Adipocyte (in vitro differentiated cells): ENCODE results near the gene NSFL1C.

Source experiments
- DNase-seq: peaks from one replicate; pipeline ENCODE4 v3.0.0-alpha.2; 2015; ENCODE audit warnings: low read depth
- H3K27me3 ChIP-seq: replicated peaks from 2 replicates; pipeline ENCODE4 v1.7.0; 2013; ENCODE audit warnings: mild to moderate bottlenecking, low read length, moderate library complexity; ENCODE audit not compliant: control insufficient read depth, insufficient read depth
- H3K36me3 ChIP-seq: 2 replicates; pipeline ENCODE4 v1.7.0; 2013; ENCODE audit warnings: low read length, mild to moderate bottlenecking, moderate library complexity; ENCODE audit not compliant: control insufficient read depth, insufficient read depth, severe bottlenecking
- H3K4me1 ChIP-seq: 2 replicates; pipeline ENCODE4 v1.7.0; 2013; ENCODE audit warnings: mild to moderate bottlenecking, low read length, moderate library complexity; ENCODE audit not compliant: control insufficient read depth, insufficient read depth
- H3K4me3 ChIP-seq: 2 replicates; pipeline ENCODE4 v1.7.0; 2013; ENCODE audit warnings: mild to moderate bottlenecking, low read length, moderate library complexity
- H3K9ac ChIP-seq: 2 replicates; pipeline ENCODE4 v1.7.0; 2013; ENCODE audit warnings: mild to moderate bottlenecking, low read length, moderate library complexity
- H3K9me3 ChIP-seq: 2 replicates; pipeline ENCODE4 v1.7.0; 2013; ENCODE audit warnings: mild to moderate bottlenecking, low read length, moderate library complexity; ENCODE audit not compliant: control insufficient read depth

NSFL1C gene

GRCh38 chr20:1468117-1468624 lies 1.5 kb upstream of the NSFL1C start:
- no peak for DNase-seq
- Histone ChIP-seq H3K36me3 (peaks cover 14% of the 10 kb centered on the region), H3K4me1 (peaks cover 33% of the 10 kb centered on the region), H3K9ac (no peak overlapping the region), H3K27me3 (no peaks in the 10 kb centered on the region), H3K4me3 (no peak overlapping the region), H3K9me3 (no peaks in the 10 kb centered on the region)

- no peak for DNase-seq
- Histone ChIP-seq H3K4me3 (no peak overlapping the region), H3K4me1 (peaks cover 33% of the 10 kb centered on the region), H3K27me3 (no peaks in the 10 kb centered on the region), H3K9ac (no peak overlapping the region), H3K36me3 (peaks cover 19% of the 10 kb centered on the region), H3K9me3 (no peaks in the 10 kb centered on the region)
Measured at GRCh38 chr20:1467355-1468116, 887 bp upstream of the NSFL1C start.

GRCh38 chr20:1467082-1467354 lies 369 bp upstream of the NSFL1C start:
- DNase-seq, result no peak
- H3K36me3 ChIP-seq, result peaks cover 21% of the 10 kb centered on the region
- no peak overlapping the region for H3K9ac ChIP-seq
- no peak overlapping the region for H3K4me3 ChIP-seq
- H3K9me3 ChIP-seq, result no peaks in the 10 kb centered on the region
- no peaks in the 10 kb centered on the region for H3K27me3 ChIP-seq
- peaks cover 36% of the 10 kb centered on the region for H3K4me1 ChIP-seq

- peaks cover 34% of the 10 kb centered on the region for H3K36me3 ChIP-seq
- peak overlapping the region; percentile 92 for H3K4me3 ChIP-seq
- DNase-seq, result no peak
- H3K4me1 ChIP-seq, result peaks cover 36% of the 10 kb centered on the region
- no peaks in the 10 kb centered on the region for H3K27me3 ChIP-seq
- H3K9ac ChIP-seq, result peak overlapping the region; percentile 95
- H3K9me3 ChIP-seq, result no peaks in the 10 kb centered on the region
Measured at GRCh38 chr20:1465470-1466210, 1.0 kb downstream of the NSFL1C start.

GRCh38 chr20:1463971-1464570 lies 2.6 kb downstream of the NSFL1C start:
- H3K27me3 ChIP-seq, result no peaks in the 10 kb centered on the region
- peaks cover 49% of the 10 kb centered on the region for H3K36me3 ChIP-seq
- H3K9ac ChIP-seq, result no peak overlapping the region
- no peaks in the 10 kb centered on the region for H3K9me3 ChIP-seq
- H3K4me1 ChIP-seq, result peaks cover 22% of the 10 kb centered on the region
- H3K4me3 ChIP-seq, result no peak overlapping the region
- no peak for DNase-seq

GRCh38 chr20:1462834-1463233 lies 3.8 kb downstream of the NSFL1C start:
- no peak for DNase-seq
- Histone ChIP-seq H3K4me3 (no peak overlapping the region), H3K36me3 (peaks cover 62% of the 10 kb centered on the region), H3K27me3 (no peaks in the 10 kb centered on the region), H3K4me1 (peaks cover 19% of the 10 kb centered on the region), H3K9me3 (no peaks in the 10 kb centered on the region), H3K9ac (no peak overlapping the region)

- no peaks in the 10 kb centered on the region for H3K9me3 ChIP-seq
- no peak overlapping the region for H3K9ac ChIP-seq
- H3K36me3 ChIP-seq, result peaks cover 70% of the 10 kb centered on the region
- H3K27me3 ChIP-seq, result no peaks in the 10 kb centered on the region
- H3K4me1 ChIP-seq, result peaks cover 19% of the 10 kb centered on the region
- H3K4me3 ChIP-seq, result no peak overlapping the region
- no peak for DNase-seq
Measured at GRCh38 chr20:1462001-1462400, 4.6 kb downstream of the NSFL1C start.

- H3K4me3 ChIP-seq, result no peak overlapping the region
- DNase-seq, result no peak
- no peaks in the 10 kb centered on the region for H3K27me3 ChIP-seq
- H3K4me1 ChIP-seq, result peaks cover 12% of the 10 kb centered on the region
- H3K9me3 ChIP-seq, result no peaks in the 10 kb centered on the region
- no peak overlapping the region for H3K9ac ChIP-seq
- H3K36me3 ChIP-seq, result peaks cover 87% of the 10 kb centered on the region
Measured at GRCh38 chr20:1460275-1460674, 6.4 kb downstream of the NSFL1C start.

- Histone ChIP-seq H3K9ac (no peak overlapping the region), H3K9me3 (no peaks in the 10 kb centered on the region), H3K36me3 (peaks cover 94% of the 10 kb centered on the region), H3K4me3 (no peak overlapping the region), H3K27me3 (no peaks in the 10 kb centered on the region), H3K4me1 (peaks cover 6% of the 10 kb centered on the region)
- no peak for DNase-seq
Measured at GRCh38 chr20:1457992-1458391, 8.7 kb downstream of the NSFL1C start.

GRCh38 chr20:1456300-1456699 lies 10.3 kb downstream of the NSFL1C start:
- H3K36me3 ChIP-seq, result peaks cover 100% of the 10 kb centered on the region
- peak; percentile 29 for DNase-seq
- peaks cover 13% of the 10 kb centered on the region for H3K9me3 ChIP-seq
- no peak overlapping the region for H3K4me3 ChIP-seq
- H3K27me3 ChIP-seq, result no peaks in the 10 kb centered on the region
- no peak overlapping the region for H3K9ac ChIP-seq
- no peaks in the 10 kb centered on the region for H3K4me1 ChIP-seq

GRCh38 chr20:1450926-1451491 lies 15.6 kb downstream of the NSFL1C start:
- peaks cover 6% of the 10 kb centered on the region for H3K4me1 ChIP-seq
- H3K36me3 ChIP-seq, result peaks cover 100% of the 10 kb centered on the region
- DNase-seq, result peak; percentile 34
- no peaks in the 10 kb centered on the region for H3K27me3 ChIP-seq
- peak overlapping the region; percentile 30 for H3K4me3 ChIP-seq
- H3K9me3 ChIP-seq, result peaks cover 25% of the 10 kb centered on the region
- no peak overlapping the region for H3K9ac ChIP-seq
